HepG2 (cell line): ENCODE data around the gene ECM1. TPM values are rescaled to one million over a fixed set of nuclear protein-coding genes. Genes with fewer than 3 reads are reported as not detected.

Source experiments
- ARHGAP35 ChIP-seq: sonication (generic); formaldehyde crosslinking; IDR thresholded peaks from 2 replicates; pipeline ENCODE4 v1.9.0; 2022; ENCODE audit warnings: mild to moderate bottlenecking, inconsistent platforms, moderate library complexity, missing genetic modification reagents, borderline replicate concordance
- BRD4 ChIP-seq: sonication (generic); formaldehyde crosslinking; IDR thresholded peaks from 2 replicates; pipeline ENCODE4 v1.4.0; 2020; ENCODE audit warnings: missing genetic modification reagents
- HNF4G ChIP-seq, 2 experiments: sonication (generic) in 1 of 2; formaldehyde crosslinking in 1 of 2; IDR thresholded peaks; 2 replicates each; pipeline versions ENCODE4 v1.4.0 to v1.6.1; 2011 to 2020; ENCODE audit warnings: borderline replicate concordance in 2 of 2, low read depth in 2 of 2, mild to moderate bottlenecking in 2 of 2, low read length in 1 of 2, missing genetic modification reagents in 1 of 2, moderate library complexity in 1 of 2
- KDM3A ChIP-seq: IDR thresholded peaks from 2 replicates; pipeline ENCODE4 v1.6.1; 2018; ENCODE audit warnings: low read depth, missing compliant biosample characterization
- NFKB2 ChIP-seq: sonication (generic); formaldehyde crosslinking; IDR thresholded peaks from 2 replicates; pipeline ENCODE4 v1.4.0; 2020; ENCODE audit warnings: missing genetic modification reagents, borderline replicate concordance
- PHF8 ChIP-seq: sonication (generic); formaldehyde crosslinking; IDR thresholded peaks from 2 replicates; pipeline ENCODE4 v1.5.0; 2020; ENCODE audit warnings: missing genetic modification reagents
- RCOR2 ChIP-seq: IDR thresholded peaks from 2 replicates; pipeline ENCODE4 v1.6.1; 2016; ENCODE audit warnings: missing biosample characterization, missing genetic modification reagents
- ZFX ChIP-seq: sonication (generic); formaldehyde crosslinking; IDR thresholded peaks from 2 replicates; pipeline ENCODE4 v1.4.0; 2020; ENCODE audit warnings: mild to moderate bottlenecking, low read depth, missing genetic modification reagents, moderate library complexity
- ZSCAN20 ChIP-seq: sonication (generic); formaldehyde crosslinking; IDR thresholded peaks from 2 replicates; pipeline ENCODE4 v1.4.0; 2020; ENCODE audit warnings: missing genetic modification reagents, mild to moderate bottlenecking, borderline replicate concordance
- polyA plus RNA-seq, 8 experiments: library from polyadenylated mRNA; depleted of rRNA in 3 of 8; stranded (reverse) in 7 of 8; unstranded in 1 of 8; fragments of >200 nt; fragmentation: Illumina TruSeq in 4 of 8; extraction: Trizol in 4 of 8; gene quantifications; 2 replicates each; pipeline versions ENCODE4 v1.2.1 to v1.2.3, GENCODE V29; 2011 to 2016; ENCODE audit warnings: low read depth in 4 of 8, missing spikeins in 1 of 8, mixed read lengths in 1 of 8; ENCODE audit not compliant: insufficient read depth in 1 of 8
- total RNA-seq, 5 experiments: library from RNA; depleted of rRNA; stranded (reverse); fragments of >200 nt; fragmentation: Illumina TruSeq; extraction: Trizol; gene quantifications; 2 replicates each; pipeline ENCODE4 v1.2.3, GENCODE V29; 2016; ENCODE audit warnings: low read depth in 1 of 5
- TF ChIP-seq, protein P1 (sequence below): IDR thresholded peaks from 2 replicates; pipeline ENCODE4 v1.6.1; 2018; ENCODE audit warnings: missing genetic modification reagents, mild to moderate bottlenecking, missing compliant biosample characterization
- TF ChIP-seq, protein P2 (sequence below): sonication (generic); formaldehyde crosslinking; IDR thresholded peaks from 2 replicates; pipeline ENCODE4 v1.5.0; 2020; ENCODE audit warnings: mild to moderate bottlenecking, missing genetic modification reagents, moderate library complexity
- TF ChIP-seq, protein P3 (sequence below), 2 experiments: fragments of 450-650 bp in 1 of 2; sonication (generic) in 1 of 2; formaldehyde crosslinking in 1 of 2; IDR thresholded peaks; 2 replicates each; pipeline versions ENCODE4 v1.6.1 to v1.8.0; 2016 to 2022; ENCODE audit warnings: antibody characterized with exemption in 1 of 2, mild to moderate bottlenecking in 1 of 2, missing genetic modification reagents in 1 of 2

ECM1 gene
- total and polyA plus RNA-seq, 2 of the 13 experiments (the other 11 are each of a cell fraction or from before 2014, with no cell fraction given): 0.42 to 1.0 TPM

- TF ChIP-seq, protein P1, sequence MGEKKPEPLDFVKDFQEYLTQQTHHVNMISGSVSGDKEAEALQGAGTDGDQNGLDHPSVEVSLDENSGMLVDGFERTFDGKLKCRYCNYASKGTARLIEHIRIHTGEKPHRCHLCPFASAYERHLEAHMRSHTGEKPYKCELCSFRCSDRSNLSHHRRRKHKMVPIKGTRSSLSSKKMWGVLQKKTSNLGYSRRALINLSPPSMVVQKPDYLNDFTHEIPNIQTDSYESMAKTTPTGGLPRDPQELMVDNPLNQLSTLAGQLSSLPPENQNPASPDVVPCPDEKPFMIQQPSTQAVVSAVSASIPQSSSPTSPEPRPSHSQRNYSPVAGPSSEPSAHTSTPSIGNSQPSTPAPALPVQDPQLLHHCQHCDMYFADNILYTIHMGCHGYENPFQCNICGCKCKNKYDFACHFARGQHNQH (CRISPR knock-in tag): no peak; the same call in 1 of the 2 replicates
- peak; percentile 52; the same call in 1 of the 2 replicates for TF ChIP-seq PHF8 (CRISPR knock-in tag)
- TF ChIP-seq BRD4: no peak
- 0 out of 2 replicates have a peak, but pooled peaks have one; percentile 34 for TF ChIP-seq KDM3A (CRISPR knock-in tag)
- TF ChIP-seq, protein P2, sequence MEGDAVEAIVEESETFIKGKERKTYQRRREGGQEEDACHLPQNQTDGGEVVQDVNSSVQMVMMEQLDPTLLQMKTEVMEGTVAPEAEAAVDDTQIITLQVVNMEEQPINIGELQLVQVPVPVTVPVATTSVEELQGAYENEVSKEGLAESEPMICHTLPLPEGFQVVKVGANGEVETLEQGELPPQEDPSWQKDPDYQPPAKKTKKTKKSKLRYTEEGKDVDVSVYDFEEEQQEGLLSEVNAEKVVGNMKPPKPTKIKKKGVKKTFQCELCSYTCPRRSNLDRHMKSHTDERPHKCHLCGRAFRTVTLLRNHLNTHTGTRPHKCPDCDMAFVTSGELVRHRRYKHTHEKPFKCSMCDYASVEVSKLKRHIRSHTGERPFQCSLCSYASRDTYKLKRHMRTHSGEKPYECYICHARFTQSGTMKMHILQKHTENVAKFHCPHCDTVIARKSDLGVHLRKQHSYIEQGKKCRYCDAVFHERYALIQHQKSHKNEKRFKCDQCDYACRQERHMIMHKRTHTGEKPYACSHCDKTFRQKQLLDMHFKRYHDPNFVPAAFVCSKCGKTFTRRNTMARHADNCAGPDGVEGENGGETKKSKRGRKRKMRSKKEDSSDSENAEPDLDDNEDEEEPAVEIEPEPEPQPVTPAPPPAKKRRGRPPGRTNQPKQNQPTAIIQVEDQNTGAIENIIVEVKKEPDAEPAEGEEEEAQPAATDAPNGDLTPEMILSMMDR (CRISPR knock-in tag): peak; percentile 30; the same call in 1 of the 2 replicates
- peak; percentile 14; the same call in 1 of the 2 replicates for TF ChIP-seq HNF4G (IDR thresholded peaks at IDR 0.05; ENCODE audit: borderline replicate concordance, low read depth, low read length)
- no peak for TF ChIP-seq HNF4G (CRISPR knock-in tag; IDR thresholded peaks at IDR 0.05; ENCODE audit: borderline replicate concordance, low read depth)
- TF ChIP-seq ARHGAP35 (CRISPR knock-in tag): peak; percentile 30; the same call in 1 of the 2 replicates
- TF ChIP-seq, protein P3, sequence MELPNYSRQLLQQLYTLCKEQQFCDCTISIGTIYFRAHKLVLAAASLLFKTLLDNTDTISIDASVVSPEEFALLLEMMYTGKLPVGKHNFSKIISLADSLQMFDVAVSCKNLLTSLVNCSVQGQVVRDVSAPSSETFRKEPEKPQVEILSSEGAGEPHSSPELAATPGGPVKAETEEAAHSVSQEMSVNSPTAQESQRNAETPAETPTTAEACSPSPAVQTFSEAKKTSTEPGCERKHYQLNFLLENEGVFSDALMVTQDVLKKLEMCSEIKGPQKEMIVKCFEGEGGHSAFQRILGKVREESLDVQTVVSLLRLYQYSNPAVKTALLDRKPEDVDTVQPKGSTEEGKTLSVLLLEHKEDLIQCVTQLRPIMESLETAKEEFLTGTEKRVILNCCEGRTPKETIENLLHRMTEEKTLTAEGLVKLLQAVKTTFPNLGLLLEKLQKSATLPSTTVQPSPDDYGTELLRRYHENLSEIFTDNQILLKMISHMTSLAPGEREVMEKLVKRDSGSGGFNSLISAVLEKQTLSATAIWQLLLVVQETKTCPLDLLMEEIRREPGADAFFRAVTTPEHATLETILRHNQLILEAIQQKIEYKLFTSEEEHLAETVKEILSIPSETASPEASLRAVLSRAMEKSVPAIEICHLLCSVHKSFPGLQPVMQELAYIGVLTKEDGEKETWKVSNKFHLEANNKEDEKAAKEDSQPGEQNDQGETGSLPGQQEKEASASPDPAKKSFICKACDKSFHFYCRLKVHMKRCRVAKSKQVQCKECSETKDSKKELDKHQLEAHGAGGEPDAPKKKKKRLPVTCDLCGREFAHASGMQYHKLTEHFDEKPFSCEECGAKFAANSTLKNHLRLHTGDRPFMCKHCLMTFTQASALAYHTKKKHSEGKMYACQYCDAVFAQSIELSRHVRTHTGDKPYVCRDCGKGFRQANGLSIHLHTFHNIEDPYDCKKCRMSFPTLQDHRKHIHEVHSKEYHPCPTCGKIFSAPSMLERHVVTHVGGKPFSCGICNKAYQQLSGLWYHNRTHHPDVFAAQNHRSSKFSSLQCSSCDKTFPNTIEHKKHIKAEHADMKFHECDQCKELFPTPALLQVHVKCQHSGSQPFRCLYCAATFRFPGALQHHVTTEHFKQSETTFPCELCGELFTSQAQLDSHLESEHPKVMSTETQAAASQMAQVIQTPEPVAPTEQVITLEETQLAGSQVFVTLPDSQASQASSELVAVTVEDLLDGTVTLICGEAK (IDR thresholded peaks at IDR 0.05): no peak
- TF ChIP-seq, protein P3 (CRISPR knock-in tag; IDR thresholded peaks at IDR 0.05): peak; percentile 17
- TF ChIP-seq RCOR2 (CRISPR knock-in tag): 0 out of 2 replicates have a peak, but pooled peaks have one; percentile 39
- peak; percentile 83; the same call in 1 of the 2 replicates for TF ChIP-seq NFKB2 (CRISPR knock-in tag)
- 0 out of 2 replicates have a peak, but pooled peaks have one; percentile 63 for TF ChIP-seq ZSCAN20 (CRISPR knock-in tag)
- TF ChIP-seq ZFX (CRISPR knock-in tag): peak; percentile 46
Observed at GRCh38 chr1:150548632-150549495, 41.0 kb downstream of the ECM1 start, which contains the start of gene ADAMTSL4 (continued).
